Measurements from ENCODE around the gene GSDME. TPM values are rescaled to one million over a fixed set of nuclear protein-coding genes. Genes with fewer than 3 reads are reported as not detected.

The GSDME gene
- total and polyA plus RNA-seq, 2 of the 4 experiments (the other 2 are of a cell fraction): 75.2 to 78.7 TPM

- peaks cover 23% of the 10 kb centered on the region for H3K9me1 ChIP-seq (ENCODE audit: insufficient read depth, low read length)
- H3K9me3 ChIP-seq (ENCODE audit: control insufficient read depth, insufficient read depth, low read length): no peaks in the 10 kb centered on the region
- H3K14ac ChIP-seq (replicated peaks; ENCODE audit: low read depth, low read length): no peak overlapping the region
- intact Hi-C loops (cut with micrococcal nuclease): no loop called here
- H3K36me3 ChIP-seq (ENCODE audit: control insufficient read depth, insufficient read depth, low read length): peaks cover 16% of the 10 kb centered on the region
- dilution Hi-C loops (cut with HindIII; ENCODE audit: low sequenced_read_pairs, unreplicated experiment): no loop called here
- no peak overlapping the region for H3K4me2 ChIP-seq (ENCODE audit: low read depth, low read length)
- no peaks in the 10 kb centered on the region for H3K27me3 ChIP-seq (ENCODE audit: control insufficient read depth, insufficient read depth, low read length)
- H2AFZ ChIP-seq (replicated peaks; ENCODE audit: low read length, poor library complexity): no peak overlapping the region
- ATAC-seq (ENCODE audit: low read depth): no peak
- no peak overlapping the region for H4K91ac ChIP-seq (ENCODE audit: insufficient read depth, low read depth, low read length)
- 0 out of 2 replicates have a peak overlapping the region, but pooled peaks have one; percentile 2 for H3K4ac ChIP-seq (ENCODE audit: low read depth, low read length)
- H3K56ac ChIP-seq (ENCODE audit: extremely low read depth, insufficient read depth, low read length): no peak overlapping the region
- no peak overlapping the region for H4K8ac ChIP-seq (ENCODE audit: low read depth in 2 of 2, low read length in 2 of 2)
- H4K5ac ChIP-seq (ENCODE audit: low read depth, low read length): no peak overlapping the region
- H2BK15ac ChIP-seq (ENCODE audit: low read depth, low read length): no peak overlapping the region
- no peak overlapping the region for H3K27ac ChIP-seq (ENCODE audit: insufficient read depth, low read length)
- BruUV-seq (replicated peaks): no TSS peak
- H2BK20ac ChIP-seq (ENCODE audit: low read depth, low read length): no peak overlapping the region
- peaks cover 11% of the 10 kb centered on the region for H3K4me1 ChIP-seq (ENCODE audit: control insufficient read depth, insufficient read depth, low read length)
- 100% methylated on average over 1 of the region's 2 CpGs; no CpG with 5 or more reads in 1 of the 2 experiments for WGBS, 2 experiments (ENCODE audit: extremely low coverage in 2 of 2, insufficient read length in 1 of 2)
- no peak overlapping the region for H2BK120ac ChIP-seq (ENCODE audit: low read depth, low read length)
- H2BK5ac ChIP-seq (ENCODE audit: low read depth, low read length, poor library complexity, severe bottlenecking): no peak overlapping the region
- DNase-seq: no peak
- H3K23ac ChIP-seq (ENCODE audit: low read depth, low read length): no peak overlapping the region
- H2AK9ac ChIP-seq (replicated peaks; ENCODE audit: low read depth, low read length, poor library complexity): no peak overlapping the region
- TF ChIP-seq FOS (IDR thresholded peaks at IDR 0.05; ENCODE audit: low read depth, low read length) (no peak), POLR2A (IDR thresholded peaks at IDR 0.05; ENCODE audit: low read depth, low read length) (no peak), MAFK (IDR thresholded peaks at IDR 0.05; ENCODE audit: low read depth, low read length) (no peak)
- ChIA-PET POLR2A (ENCODE audit: unreplicated experiment) (no interaction called here), CTCF (no interaction called here)
- H4K20me1 ChIP-seq (ENCODE audit: insufficient read depth, low read length): no peaks in the 10 kb centered on the region
- H3K9ac ChIP-seq (ENCODE audit: low read depth, low read length): no peak overlapping the region
- no peak overlapping the region for H3K4me3 ChIP-seq (ENCODE audit: insufficient read depth, low read depth, low read length)
- peaks cover 31 to 72% of the 10 kb centered on the region in 2 experiments for H3K79me1 ChIP-seq (ENCODE audit: low read depth in 1 of 2, low read length in 2 of 2)
- in situ Hi-C loops (cut with MboI; ENCODE audit: low sequenced_read_pairs): no loop called here
- H2AK5ac ChIP-seq (ENCODE audit: low read depth, low read length): no peak overlapping the region
- H3K18ac ChIP-seq (ENCODE audit: low read depth, low read length): no peak overlapping the region
Measured at GRCh38 chr7:24748521-24748920, 8.7 kb downstream of the GSDME start.
